Smooth muscle cell of the brain vasculature (primary cell): ENCODE results near the gene VPS26C.
A peak's percentile ranks its signal among the peaks of the same experiment; 100 is the strongest.

Source experiments
- DNase-seq: peaks from one replicate; pipeline ENCODE4 v3.0.0-alpha.2; 2012; ENCODE audit warnings: low read depth, low spot score

The VPS26C gene

DNA sequence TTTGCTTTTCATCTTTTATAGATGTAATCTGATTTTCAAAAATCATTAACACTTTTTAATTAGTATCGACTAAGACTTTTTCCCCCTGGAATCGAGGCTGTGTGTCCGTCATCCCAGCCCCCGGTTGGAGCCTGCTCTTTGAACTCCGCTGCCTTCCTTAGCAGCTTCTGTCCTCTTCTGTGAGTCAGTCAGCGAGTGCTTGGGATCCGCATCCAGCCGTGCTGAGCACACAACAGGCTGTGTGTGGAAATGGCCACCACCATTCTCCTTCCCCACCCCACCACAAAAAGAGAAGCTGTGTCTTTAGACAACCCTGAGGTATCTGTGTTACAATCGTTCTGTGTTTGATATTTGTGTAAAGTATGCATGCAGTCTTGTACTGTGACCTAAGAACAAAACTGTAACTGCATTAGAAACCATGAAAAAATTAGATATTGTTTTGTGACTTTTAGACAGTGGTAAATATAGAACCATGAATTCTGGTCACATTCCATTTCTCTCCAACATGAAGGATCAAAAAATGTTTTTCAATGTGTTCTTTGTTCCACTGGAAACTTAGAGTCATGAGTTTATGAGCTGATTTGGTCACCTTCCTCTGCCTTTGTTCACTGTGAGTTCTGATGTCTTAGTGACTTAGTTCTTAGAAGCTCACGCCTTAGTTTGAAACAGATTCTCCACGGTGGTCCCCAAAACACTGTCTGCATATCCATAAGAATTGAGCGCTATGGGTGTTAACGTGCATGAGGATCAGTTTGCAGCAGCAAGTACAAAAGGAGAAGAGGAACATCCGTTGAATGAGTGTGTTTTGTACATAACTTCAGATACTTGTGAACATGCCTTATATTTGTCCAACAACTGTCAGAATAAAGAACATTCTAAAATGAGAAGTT lies 64.7 kb downstream of the VPS26C start:
- DNase-seq: no peak

DNA sequence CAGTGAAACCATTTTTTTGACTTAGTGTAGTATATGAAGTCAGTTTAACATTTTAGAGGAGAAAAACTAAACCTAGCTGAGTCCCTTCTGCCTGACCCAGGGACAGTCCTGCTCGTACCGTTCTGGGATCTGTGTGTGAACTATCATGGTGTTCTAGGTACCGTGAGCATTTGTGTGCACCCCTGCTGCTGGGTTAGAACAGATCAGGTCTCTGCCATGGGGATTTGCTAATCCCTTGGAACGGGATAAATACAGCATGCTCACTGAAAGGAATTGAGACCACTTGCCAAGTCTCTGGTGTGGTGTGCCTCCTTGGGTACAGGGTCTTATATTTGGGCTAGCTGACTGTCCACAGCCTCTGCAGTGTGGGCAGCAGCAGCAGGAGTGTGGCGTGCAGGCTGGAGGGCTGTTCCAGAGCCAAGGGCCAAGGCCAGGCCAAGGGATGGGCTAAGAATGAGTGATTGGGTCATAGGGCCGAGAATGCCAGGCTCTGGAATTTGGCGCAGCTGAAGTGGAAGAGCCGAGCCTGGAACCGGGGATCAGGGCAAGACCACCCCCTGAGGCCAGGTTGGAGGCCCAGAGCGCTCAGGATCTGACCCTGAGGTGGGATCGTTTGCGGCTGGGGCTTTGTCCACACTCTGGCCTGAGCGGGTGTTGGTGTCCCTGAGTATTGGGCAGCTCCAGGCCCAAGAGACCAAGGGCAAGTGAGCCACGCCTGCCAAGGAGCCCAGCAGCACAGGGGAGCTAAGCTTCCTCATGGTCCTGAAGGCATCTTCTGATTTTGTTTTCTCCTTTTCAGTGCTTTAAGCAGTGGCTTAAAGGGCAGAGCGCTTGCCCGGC lies 66.3 kb downstream of the VPS26C start:
- no peak for DNase-seq

DNA sequence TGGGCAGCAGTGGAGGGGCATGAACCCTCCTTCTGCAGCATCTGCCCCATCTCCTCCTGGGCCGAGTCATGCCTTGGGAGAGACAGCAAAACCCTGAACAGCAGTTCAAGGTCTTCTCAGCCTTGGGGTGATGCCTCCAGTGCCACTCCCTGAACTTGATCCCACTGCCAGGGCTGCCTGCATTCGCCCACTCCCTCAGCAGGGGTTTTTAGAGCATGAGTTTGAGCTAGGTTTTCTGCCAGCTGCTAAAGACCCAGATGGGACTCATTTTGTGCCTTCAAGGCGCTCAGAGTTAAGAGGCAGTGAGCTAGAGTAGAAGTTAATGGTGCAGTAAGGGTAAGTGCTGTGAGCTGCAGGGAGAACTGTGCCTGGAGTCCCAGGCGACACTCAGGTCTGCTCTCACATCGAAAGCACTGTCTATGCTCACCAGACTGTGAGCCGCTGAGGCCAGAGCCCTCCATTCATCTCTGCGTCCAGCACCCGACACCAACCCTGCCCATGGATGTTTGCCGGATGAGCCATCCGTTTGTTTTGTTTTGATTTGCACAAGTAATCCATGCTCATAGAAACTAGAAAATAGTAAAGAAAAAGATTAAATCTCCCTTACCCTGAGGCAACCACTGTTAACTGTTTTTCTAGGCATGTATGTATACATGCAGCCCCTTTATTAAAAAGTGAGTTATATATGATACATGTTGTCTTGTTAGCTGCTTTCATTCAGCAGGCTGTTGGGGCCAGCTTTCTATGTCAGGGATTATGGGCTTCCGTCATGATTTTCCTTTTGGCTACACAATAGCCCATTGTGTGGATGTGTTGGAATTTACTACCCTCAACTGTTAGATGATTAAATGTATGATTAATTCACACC lies 67.8 kb downstream of the VPS26C start:
- peak; percentile 39 for DNase-seq

DNA sequence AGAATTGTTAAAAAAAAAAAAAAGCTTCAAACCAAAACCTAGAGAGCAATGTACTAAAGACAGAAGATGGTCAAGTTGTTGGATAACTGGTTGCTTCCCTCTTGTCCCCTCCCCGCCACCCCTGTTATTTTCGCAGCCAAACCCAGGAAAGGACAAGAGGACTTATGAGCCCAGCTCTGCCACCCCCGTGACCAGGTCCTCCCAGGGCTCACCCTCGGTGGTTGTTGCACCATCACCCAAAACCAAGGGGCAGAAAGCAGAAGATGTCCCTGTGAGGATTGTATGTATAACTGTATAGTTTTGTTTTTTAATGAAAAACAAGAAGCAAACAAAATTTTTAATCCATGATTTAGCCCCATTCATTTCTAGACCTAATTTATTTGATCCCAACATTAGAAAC lies 69.4 kb downstream of the VPS26C start:
- no peak for DNase-seq

DNA sequence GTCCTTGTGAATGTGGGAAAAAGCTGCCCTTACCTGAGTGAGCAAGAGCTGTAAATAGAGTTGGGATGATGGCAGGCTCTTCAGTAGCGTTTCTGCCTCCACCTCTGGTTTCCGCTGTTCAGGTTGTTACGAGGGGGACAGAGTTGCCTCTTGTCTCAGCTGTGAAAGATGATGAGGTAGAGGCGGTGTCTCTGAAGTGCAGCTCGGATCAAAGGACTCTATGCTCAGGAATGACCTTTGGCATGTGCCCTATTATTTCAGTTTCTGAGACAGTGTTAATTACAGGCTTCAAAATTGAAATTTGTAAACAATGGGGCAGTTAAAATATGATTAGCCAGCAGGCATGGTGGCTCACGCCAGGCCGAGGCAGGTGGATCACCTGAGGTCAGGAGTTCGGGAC lies 70.3 kb downstream of the VPS26C start:
- no peak for DNase-seq

DNA sequence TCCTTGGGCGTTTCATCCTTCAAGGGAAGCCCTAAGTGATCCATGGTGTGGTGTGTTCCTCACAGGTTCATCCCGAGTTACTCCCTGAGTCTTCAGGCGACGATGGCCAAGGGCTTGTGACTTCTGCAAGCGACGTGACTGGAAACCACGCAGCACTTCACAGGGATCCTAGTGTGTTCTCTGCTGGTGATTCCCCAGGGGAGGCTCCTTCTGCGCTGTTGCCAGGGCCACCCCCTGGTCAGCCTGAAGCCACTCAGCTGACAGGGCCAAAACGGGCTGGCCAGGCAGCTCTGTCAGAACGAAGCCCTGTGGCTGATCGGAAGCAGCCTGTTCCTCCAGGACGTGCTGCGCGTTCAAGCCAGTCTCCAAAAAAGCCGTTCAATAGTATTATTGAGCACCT lies 71.5 kb downstream of the VPS26C start:
- DNase-seq: no peak

DNA sequence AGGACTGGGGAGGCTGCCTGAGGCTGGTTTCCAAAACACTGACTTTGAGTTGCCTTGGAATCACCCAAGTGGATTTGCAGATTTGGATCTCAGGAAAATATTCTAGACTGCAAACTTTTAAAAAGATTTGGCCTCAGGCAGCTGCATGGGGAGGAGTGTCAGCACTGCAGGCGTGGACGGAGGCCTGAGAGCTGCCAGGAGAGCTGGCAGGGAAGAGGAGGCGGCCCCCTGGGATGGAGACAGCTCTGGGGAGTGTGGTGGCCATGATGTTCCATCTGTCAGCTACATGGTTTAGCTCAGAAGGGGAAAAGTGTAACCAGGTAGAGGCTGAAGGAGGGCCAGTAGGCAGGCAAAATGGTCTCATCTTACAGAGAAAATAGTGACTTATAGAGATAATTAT lies 72.1 kb downstream of the VPS26C start:
- DNase-seq: no peak

DNA sequence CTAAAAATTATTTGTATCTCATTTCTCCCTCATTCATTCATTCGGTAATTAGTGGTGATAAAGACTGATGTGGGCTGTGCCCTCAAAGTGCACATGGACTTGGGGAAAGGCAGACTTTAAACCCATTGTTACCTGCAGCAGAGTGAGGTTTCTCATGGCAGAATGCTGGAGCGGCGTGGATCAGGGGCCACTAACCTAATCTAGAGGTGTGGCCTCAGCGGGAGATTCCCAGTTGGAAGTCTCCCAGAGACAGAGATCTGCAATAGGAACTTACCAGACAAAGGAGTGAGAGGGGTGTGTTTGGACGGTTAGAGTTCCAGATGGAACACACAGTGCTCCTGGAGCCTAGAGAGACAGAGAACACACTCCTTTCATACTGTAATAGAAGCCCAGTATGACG lies 73.5 kb downstream of the VPS26C start:
- no peak for DNase-seq

DNA sequence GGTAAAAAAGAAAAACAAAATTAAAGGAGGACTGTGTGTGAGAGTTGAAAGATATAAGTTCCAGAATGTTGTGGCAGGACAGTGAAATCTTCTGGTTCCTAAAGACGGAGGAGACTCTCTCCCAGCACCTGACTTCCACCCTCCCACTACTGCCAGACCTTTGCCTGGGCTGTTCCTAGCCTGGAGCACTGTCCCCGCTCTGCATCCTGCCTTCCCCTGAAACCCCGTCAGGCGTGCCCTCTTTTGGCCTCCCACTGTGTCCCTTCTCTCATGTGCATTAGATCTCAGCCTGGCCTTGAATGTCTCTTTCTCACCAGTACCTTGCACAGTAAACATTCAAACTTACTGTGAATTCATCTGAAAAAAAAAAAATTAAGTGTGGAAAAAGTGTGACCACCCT lies 74.1 kb downstream of the VPS26C start:
- DNase-seq: no peak

DNA sequence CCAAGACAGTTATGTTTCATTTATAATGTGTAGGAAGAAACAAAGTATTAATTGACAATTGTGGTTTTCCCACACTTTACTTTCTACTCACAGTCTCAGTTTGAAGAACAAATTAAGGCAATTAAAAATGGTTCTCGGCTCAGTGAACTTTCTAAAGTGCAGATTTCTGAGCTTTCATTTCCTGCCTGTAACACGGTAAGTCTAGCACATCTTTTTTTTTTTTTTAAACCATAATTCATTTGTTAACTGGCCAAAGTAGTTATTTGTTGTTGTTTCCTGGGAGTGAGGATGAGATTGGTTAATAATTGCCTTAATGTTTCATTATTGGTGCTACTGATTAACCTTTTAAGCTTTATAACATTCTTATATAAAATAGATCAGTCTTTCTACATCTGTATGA lies 75.1 kb downstream of the VPS26C start:
- no peak for DNase-seq

DNA sequence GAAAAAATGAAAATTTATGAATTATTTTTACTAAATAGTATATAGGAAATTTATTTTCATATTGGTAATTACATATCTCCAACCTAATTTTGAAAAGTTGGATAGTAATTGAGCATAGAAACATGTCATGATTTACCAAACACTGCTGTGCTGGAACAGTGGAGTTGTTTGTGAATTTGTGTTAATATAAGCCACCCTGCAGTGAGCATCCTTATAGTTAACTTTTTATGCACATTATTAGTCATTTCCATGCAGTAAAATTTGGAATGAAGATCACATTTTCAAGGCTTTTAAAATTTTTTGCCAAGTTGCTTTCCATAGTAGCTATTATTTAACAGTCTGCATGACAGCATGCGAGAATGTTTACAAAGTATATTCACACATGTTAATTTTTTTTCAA lies 78.3 kb downstream of the VPS26C start:
- no peak for DNase-seq

DNA sequence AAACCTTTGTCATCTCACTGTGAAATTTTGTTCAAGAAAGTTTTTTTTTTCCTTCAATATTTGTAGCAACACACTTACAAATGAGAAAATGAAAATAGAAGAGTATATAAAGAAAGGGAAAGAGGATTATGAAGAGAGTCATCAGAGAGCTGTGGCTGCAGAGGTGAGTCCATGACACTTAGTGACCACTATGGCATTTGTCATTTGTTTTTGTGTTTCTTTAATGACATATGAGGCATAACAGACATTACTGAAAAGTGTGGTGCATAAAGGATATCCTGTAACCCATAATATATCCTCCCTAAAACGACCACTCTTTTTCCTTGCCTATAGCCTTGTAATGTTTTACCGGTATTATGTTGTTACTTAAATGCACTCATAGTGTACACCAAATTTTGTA lies 80.2 kb downstream of the VPS26C start:
- no peak for DNase-seq

DNA sequence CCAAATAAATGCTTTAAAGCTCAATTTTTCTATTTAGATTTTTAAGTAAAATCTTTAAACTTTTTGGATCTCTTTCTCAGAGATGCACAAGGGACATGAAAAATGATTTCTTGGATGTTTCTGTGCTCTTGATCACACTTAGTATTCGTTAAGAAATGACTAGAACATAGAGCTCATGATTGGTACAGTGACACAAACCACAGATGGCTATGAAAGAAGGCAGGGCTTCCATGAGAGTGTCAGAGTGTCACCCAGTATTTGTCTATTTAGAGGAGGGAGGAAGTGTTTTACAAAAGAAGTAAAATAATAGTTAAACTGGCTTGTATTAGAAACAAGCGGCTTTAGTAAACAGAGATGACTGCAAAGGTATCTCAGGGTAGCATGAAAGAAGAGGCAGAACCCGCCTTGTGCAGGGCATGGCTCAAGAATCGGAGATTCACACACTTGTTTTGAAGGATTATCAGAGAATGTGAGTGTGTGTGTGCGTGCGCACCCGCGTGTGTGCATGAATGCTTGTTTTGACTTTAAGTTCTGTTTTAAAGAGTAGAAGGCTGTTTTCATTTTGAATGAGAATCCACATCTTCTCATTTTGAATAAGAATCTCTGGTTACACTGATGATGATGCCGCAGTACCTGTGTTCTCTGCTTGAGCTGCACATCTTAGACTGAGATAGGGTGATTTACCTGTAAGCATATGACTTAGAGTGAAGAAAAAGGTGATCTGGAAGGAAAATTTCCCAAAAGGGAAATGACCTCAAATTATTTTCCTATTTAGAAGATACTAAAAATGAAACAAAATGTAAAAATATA lies 82.1 kb downstream of the VPS26C start:
- DNase-seq: no peak

DNA sequence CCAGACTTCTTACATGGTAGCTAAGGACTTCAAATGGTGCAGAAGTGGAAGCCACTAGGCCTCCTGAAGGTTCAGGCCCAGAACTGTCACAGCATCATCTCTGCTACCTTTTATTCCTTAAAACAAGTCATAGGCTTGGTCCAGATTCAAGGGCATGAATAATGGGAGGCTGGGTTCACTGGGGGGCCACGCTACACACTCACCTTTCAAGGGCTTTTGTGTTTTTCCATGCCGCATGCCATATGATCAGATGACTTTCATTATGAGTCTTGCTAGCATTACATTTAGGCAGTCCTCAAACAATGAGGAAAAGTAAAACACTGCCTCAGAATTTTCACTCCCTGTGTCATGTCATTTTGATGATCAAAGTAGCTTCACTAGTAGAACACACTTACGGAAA lies 83.4 kb downstream of the VPS26C start:
- no peak for DNase-seq

DNA sequence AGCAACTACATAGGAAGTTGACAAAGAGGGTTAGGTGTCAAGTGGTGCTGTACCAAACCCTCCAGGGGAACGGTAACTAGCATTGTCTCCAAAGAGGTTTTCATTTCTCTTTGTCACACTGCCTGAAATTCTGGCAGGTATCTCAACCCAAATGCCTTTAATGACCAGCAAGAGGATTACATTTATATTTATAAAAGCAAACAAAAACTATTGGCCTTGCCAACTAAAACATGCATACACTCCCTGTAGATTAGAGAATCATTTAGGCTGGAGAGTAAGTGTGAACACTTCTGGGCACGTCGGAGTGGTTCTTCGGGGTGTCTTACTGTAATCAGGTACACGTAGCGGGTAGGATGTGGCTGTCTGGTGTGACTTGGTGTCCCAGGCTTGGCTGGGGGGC lies 84.9 kb downstream of the VPS26C start:
- no peak for DNase-seq

DNA sequence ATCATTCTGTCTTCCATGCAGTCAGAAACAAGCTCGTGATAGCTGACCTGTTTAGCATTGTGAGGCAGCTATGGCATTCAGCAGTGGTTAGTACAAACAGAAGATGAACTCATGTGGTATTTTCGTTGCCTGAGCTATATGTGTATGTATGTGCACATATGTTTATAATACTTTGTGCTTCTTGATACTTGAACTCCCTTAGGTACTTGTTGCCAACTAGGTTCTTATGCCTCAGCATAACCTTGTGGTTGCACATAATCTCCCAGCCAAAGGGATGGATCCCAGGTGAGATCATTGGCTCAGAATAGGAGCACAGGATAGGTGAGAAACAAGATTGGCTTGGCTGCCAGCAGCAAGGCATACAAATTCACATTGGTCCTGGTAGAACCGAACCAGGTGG lies 86.1 kb downstream of the VPS26C start:
- DNase-seq: no peak

DNA sequence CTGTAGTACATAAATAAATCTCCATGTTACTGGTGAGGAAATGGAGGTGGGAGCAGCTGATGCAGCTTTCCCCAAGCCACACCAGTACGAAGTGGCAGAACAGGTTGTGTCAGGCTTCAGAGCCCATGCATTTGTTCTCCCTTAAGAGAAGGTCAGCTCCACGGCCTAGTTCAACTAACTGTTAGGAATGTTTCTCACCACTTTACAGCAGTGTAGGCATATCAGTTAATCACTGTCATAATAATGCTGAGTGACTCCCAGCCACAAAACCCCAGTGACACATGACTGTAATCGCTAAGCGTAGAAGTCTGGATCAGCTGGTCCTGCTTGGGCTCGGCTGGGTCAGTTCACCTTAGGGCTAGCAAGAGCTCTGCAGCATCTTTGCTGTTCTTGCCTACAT lies 90.4 kb downstream of the VPS26C start:
- no peak for DNase-seq
